Activated gamma-delta T cell treated with anti-CD3 and anti-CD28 coated beads, Interleukin-2, amount 50 U/mL, for 16 hours (primary cell): ENCODE data around the gene PTPRF.

Experiments
- DNase-seq: peaks from one replicate; pipeline ENCODE4 v3.0.0-alpha.2; 2020; ENCODE audit warnings: low read depth

The PTPRF gene

GRCh38 chr1:43608827-43609226 lies 78.1 kb downstream of the PTPRF start:
- no peak for DNase-seq

GRCh38 chr1:43610339-43610738 lies 79.7 kb downstream of the PTPRF start:
- no peak for DNase-seq

DNA sequence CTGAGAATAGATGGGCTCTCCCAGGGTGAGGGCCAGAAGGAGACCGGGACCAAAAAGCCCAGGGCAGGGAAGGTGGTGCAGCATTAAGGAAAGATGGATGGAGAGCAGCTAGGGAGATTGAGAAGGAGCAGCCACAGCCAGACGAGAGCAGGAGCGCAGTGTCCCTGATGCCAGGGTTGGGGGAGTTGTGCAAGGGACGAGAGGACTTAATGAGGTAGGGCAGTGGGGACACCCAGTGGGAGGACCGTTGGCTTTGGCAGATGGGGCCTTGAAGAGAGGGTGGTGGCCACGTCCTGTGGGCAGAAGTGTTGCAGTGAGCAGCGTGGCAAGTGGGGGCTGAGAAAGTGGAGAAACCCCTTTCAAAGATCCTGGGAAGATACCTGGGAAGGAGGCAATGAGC lies 81.3 kb downstream of the PTPRF start:
- no peak for DNase-seq

DNA sequence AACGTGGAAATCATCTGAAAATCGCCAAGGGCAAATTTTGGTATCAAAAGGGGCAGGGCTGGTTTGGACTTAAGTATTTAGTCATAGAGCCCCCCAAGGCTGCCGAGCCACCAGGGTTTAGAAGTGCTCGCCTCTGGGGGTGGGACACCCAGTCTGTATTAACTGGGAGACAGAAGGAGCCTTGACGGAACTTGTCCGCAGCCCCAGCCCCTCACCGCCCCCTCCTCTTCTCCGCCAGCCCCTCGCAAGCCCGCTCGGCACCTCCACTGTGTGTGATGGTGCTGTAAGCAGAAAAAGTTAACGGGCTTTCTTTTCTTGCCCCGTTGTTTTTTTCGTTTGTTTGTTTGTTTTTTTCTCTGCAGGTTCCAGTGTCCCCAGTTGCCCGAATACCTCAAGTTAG lies 81.7 kb downstream of the PTPRF start:
- DNase-seq, result no peak

- DNase-seq, result no peak
Measured at GRCh38 chr1:43613075-43613942, 82.6 kb downstream of the PTPRF start.

GRCh38 chr1:43614211-43614610 lies 83.5 kb downstream of the PTPRF start:
- DNase-seq, result no peak

DNA sequence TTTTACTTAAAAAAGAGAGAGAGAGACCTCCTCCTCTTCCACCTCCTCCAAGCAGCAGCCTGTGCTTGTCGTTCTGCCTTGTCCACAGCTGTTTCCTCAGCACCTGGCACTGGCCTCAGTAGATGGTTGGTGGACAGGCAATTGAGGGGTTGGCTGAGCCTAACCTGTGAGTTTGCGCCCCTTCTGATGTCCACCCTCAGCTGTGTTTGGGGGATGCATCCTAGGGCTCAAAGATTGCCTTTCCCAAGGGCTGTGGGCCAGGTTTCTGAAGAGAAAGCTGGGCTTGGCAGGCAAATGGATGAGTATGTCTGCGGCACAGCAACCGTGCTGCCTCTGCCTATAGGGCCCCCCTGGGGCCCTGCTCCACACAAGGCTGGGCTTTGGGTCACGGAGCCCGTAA lies 84.2 kb downstream of the PTPRF start:
- no peak for DNase-seq

DNA sequence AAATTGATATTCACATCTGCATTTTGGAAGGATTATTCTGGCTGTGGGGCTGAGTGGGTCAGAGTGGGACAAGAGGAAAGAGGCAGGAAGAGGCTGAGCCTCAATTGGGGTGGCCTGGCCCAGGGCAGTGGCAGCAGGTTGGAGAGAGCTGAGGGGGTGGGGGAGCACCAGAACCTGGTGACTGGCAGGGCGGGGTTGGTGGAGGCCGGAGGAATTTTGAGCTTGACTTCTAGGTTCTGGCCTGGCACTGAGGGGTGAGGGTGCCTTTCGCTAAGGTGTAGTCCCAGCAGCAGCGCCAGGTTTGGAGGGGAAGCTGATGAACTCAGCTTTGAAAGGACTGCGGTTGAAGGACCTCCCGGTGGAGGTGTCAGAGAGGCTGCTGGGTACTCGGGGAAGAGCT lies 85.7 kb downstream of the PTPRF start:
- DNase-seq, result no peak

GRCh38 chr1:43617011-43617410 lies 86.3 kb downstream of the PTPRF start:
- no peak for DNase-seq

DNA sequence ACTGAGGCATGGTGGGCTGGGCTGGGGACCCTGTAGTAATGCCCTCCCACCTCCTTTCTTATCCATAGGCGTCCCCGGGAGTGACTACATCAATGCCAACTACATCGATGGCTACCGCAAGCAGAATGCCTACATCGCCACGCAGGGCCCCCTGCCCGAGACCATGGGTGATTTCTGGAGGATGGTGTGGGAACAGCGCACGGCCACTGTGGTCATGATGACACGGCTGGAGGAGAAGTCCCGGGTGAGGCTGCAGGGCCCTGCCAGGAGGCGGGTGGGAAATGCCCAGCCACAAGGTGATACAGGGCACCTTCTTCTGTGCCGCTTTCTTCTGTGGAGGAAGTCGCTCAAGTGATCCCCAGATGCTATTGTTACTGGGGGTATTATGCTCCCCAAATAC lies 87.0 kb downstream of the PTPRF start:
- DNase-seq, result no peak

GRCh38 chr1:43618521-43619313 lies 88.0 kb downstream of the PTPRF start:
- DNase-seq, result no peak

GRCh38 chr1:43619314-43619790 lies 88.7 kb downstream of the PTPRF start:
- DNase-seq, result no peak

- DNase-seq, result no peak
Measured at GRCh38 chr1:43619996-43620920, 89.6 kb downstream of the PTPRF start.

GRCh38 chr1:43620956-43621355 lies 90.3 kb downstream of the PTPRF start:
- DNase-seq, result no peak

GRCh38 chr1:43621386-43621785 lies 90.7 kb downstream of the PTPRF start:
- no peak for DNase-seq

DNA sequence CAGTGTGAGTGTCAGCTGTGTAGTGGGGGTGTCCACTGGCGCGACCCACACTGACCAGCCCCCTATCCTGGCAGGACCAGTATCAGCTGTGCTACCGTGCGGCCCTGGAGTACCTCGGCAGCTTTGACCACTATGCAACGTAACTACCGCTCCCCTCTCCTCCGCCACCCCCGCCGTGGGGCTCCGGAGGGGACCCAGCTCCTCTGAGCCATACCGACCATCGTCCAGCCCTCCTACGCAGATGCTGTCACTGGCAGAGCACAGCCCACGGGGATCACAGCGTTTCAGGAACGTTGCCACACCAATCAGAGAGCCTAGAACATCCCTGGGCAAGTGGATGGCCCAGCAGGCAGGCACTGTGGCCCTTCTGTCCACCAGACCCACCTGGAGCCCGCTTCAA lies 91.2 kb downstream of the PTPRF start:
- DNase-seq, result no peak

GRCh38 chr1:43622471-43622870 lies 91.8 kb downstream of the PTPRF start:
- DNase-seq, result no peak

- DNase-seq, result no peak
Measured at GRCh38 chr1:43622901-43623780, 92.5 kb downstream of the PTPRF start.

DNA sequence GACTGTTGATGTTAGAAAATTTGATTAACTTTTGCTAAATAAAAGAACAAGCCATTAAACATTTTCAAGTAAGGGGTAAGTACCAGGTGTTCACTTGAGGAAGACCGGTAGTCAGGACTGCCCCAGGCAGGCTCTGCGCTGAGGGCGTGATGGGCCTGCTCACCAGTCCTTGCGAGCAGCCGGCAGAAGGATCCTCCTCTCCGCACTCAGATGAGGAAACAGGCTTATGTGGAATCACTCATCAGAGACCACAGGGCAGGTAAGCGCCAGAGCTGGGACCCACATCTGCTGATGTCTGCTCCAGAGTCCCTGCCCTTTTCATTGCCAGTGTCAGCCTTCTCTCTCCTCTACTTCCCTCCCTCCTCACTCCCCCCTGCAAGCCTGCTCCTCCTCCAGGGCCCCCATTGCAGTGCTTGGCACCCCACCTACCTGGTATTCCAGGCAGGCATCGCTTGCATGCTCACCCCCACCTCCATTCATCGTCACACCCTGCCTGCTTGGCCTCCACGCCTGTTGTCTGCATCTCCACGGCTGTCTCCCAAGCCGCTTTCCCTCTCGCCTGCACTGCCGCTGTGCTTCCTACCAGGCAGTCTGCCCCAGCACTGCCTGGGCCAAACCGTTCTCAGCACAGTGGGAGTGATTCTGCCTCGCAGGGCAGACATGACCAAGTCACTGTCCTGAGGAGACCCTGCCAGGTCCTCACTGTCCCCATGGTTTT lies 94.5 kb downstream of the PTPRF start:
- no peak for DNase-seq

GRCh38 chr1:43632135-43632670 lies 101.5 kb downstream of the PTPRF start:
- no peak for DNase-seq
